ENCODE results near the gene EGFLAM.
A peak's percentile ranks its signal among the peaks of the same experiment; 100 is the strongest.

The EGFLAM gene

GRCh38 chr5:38295751-38296150 lies 37.4 kb downstream of the EGFLAM start:
- H3K4me3 ChIP-seq (replicated peaks; ENCODE audit: low read depth, low read length), result no peak overlapping the region
- TF ChIP-seq, protein P1, sequence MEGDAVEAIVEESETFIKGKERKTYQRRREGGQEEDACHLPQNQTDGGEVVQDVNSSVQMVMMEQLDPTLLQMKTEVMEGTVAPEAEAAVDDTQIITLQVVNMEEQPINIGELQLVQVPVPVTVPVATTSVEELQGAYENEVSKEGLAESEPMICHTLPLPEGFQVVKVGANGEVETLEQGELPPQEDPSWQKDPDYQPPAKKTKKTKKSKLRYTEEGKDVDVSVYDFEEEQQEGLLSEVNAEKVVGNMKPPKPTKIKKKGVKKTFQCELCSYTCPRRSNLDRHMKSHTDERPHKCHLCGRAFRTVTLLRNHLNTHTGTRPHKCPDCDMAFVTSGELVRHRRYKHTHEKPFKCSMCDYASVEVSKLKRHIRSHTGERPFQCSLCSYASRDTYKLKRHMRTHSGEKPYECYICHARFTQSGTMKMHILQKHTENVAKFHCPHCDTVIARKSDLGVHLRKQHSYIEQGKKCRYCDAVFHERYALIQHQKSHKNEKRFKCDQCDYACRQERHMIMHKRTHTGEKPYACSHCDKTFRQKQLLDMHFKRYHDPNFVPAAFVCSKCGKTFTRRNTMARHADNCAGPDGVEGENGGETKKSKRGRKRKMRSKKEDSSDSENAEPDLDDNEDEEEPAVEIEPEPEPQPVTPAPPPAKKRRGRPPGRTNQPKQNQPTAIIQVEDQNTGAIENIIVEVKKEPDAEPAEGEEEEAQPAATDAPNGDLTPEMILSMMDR (IDR thresholded peaks at IDR 0.05; ENCODE audit: low read length, missing control alignments), result no peak
- no peak for DNase-seq (ENCODE audit: low read depth)

DNA sequence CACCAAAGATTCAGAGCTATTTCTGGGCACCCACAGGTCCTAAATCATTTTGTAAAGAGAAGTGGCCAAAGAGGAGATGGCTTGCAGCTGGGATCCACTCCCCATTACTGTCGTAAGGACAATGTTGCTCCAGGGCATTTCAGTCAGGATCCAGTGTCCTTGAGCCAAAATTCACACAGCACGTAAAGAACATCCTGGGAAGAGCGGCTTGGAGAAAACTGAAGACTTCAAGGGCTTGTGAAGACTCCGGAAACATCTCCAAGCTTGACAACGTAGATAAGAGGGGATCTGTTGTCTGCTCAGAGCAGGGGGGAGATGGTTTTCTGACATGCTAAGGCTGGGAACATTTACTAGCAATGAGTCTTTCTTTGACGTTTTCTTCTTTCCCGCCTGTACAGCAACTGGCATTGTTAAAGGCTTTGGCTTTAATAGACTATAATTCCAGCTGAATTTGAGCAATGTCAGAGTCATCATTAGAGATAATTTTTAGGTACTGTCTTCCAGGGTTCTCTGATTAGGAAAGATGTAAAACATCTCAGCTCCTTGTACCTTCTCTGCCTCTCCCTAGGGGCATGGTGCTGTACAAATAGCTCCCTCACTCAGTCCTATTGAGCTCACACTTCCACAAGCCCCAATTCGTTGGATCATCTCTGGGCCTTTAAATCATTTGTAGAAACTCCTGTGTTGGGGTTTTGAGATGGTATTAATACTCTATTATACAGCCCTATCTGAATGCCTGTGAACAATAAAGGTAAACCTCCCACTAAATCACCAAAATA lies 39.7 kb downstream of the EGFLAM start:
- no peak overlapping the region for H3K4me3 ChIP-seq (replicated peaks; ENCODE audit: low read depth, low read length)
- no peak for DNase-seq (ENCODE audit: low read depth)
- TF ChIP-seq, protein P1 (IDR thresholded peaks at IDR 0.05; ENCODE audit: low read length, missing control alignments), result no peak

- TF ChIP-seq, protein P1 (IDR thresholded peaks at IDR 0.05; ENCODE audit: low read length, missing control alignments), result no peak
- no peak overlapping the region for H3K4me3 ChIP-seq (replicated peaks; ENCODE audit: low read depth, low read length)
- DNase-seq (ENCODE audit: low read depth), result no peak
Measured at GRCh38 chr5:38299585-38299984, 41.2 kb downstream of the EGFLAM start.

GRCh38 chr5:38305148-38305547 lies 46.8 kb downstream of the EGFLAM start:
- no peak for DNase-seq (ENCODE audit: low read depth)
- TF ChIP-seq, protein P1 (IDR thresholded peaks at IDR 0.05; ENCODE audit: low read length, missing control alignments), result no peak
- no peak overlapping the region for H3K4me3 ChIP-seq (replicated peaks; ENCODE audit: low read depth, low read length)

DNA sequence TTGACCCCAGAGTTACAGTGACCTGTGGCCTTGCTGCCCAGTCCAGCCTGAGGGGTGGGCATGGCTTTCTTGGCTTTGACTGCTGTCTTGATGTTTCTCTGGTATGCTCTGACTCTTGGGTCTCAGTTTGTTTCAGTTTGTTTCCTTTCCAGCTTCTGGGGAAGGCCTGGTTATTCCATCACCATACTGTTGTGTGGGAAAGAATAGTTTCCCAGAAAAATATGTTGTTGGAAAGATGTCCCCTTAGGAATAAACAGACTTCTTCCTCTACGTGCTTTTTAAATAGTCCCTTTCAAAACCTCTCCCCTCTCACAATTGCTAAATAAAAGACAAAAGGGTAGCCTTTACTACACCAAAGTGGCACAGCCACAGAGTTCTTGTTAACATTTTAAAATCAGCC lies 49.5 kb downstream of the EGFLAM start:
- TF ChIP-seq, protein P1 (IDR thresholded peaks at IDR 0.05; ENCODE audit: low read length, missing control alignments), result no peak
- H3K4me3 ChIP-seq (replicated peaks; ENCODE audit: low read depth, low read length), result no peak overlapping the region
- DNase-seq (ENCODE audit: low read depth), result no peak

DNA sequence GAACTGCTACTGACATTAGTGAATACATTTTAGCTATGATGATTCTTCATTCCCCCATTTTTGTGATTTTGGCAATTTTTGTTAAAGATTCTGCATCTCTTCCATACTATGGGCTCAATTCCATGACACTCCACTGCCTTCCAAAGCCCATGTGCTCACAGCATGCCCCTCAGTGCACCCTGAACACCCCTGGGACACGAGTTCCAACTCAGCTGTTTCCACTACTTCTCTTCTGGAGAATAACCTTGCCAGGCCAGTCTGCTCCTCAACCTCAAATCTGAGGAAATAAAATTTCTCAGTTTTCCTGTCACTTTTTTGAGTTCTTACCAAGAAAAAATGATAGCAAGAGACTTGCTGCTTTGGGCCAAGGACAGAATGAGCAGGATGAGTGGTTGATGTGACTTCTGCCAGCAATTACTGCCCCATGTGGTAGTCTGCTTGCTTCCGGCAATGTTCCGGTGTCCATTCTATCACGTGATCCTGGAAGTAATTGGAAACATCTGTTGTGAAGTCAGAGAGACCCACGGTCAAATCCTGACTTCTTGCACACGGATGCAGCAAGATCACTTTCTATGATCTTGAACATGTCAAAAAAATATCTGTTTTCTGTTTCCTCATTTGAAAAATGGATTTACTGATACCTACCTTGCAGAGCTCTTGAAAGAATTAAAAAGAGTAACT lies 58.3 kb downstream of the EGFLAM start:
- TF ChIP-seq, protein P1 (IDR thresholded peaks at IDR 0.05; ENCODE audit: low read length, missing control alignments), result no peak
- H3K4me3 ChIP-seq (replicated peaks; ENCODE audit: low read depth, low read length), result no peak overlapping the region
- DNase-seq (ENCODE audit: low read depth), result peak; percentile 29
